ENCODE results near the gene MRPL50.

Gene MRPL50

GRCh38 chr9:101372327-101373118 lies 25.9 kb downstream of the MRPL50 start:
- no peak for DNase-seq

- no peak for DNase-seq
Observed at GRCh38 chr9:101371813-101372212, 26.6 kb downstream of the MRPL50 start.

GRCh38 chr9:101369884-101370531 lies 28.4 kb downstream of the MRPL50 start:
- DNase-seq: no peak

- no peak for DNase-seq
Observed at GRCh38 chr9:101369286-101369685, 29.1 kb downstream of the MRPL50 start.

GRCh38 chr9:101367323-101367722 lies 31.1 kb downstream of the MRPL50 start:
- no peak for DNase-seq

GRCh38 chr9:101366038-101366756 lies 32.2 kb downstream of the MRPL50 start:
- DNase-seq: no peak

GRCh38 chr9:101365181-101365580 lies 33.2 kb downstream of the MRPL50 start:
- DNase-seq: no peak

- DNase-seq: no peak
Observed at GRCh38 chr9:101362450-101362849, 36.0 kb downstream of the MRPL50 start.

GRCh38 chr9:101360647-101361046 lies 37.8 kb downstream of the MRPL50 start:
- no peak for DNase-seq

- DNase-seq: no peak
Observed at GRCh38 chr9:101359679-101360078, 38.7 kb downstream of the MRPL50 start.

GRCh38 chr9:101356619-101357018 lies 41.8 kb downstream of the MRPL50 start:
- DNase-seq: no peak

GRCh38 chr9:101354765-101355708 lies 43.4 kb downstream of the MRPL50 start:
- no peak for DNase-seq

GRCh38 chr9:101354143-101354764 lies 44.2 kb downstream of the MRPL50 start:
- DNase-seq: no peak

- DNase-seq: no peak
Observed at GRCh38 chr9:101353683-101354082, 44.7 kb downstream of the MRPL50 start.

GRCh38 chr9:101352892-101353463 lies 45.4 kb downstream of the MRPL50 start:
- no peak for DNase-seq

- DNase-seq: no peak
Observed at GRCh38 chr9:101350285-101350684, 48.1 kb downstream of the MRPL50 start.

- no peak for DNase-seq
Observed at GRCh38 chr9:101342595-101342994, 55.8 kb downstream of the MRPL50 start.

GRCh38 chr9:101341958-101342357 lies 56.5 kb downstream of the MRPL50 start:
- no peak for DNase-seq
